ENCODE measurements around the gene BGN.

Gene BGN

GRCh38 chrX:153494541-153495361 lies at the start of gene BGN:
Gene BGN, plus strand, starts transcription at chrX:153494980. Its CDS starts 9,652 bp downstream, at chrX:153504632.
- DNase-seq = no peak

- no peak for DNase-seq
Measured at GRCh38 chrX:153445106-153445855, 49.5 kb upstream of the BGN start.

GRCh38 chrX:153445856-153446635 lies 48.7 kb upstream of the BGN start, which contains the start of gene TREX2:
Gene TREX2, minus strand, starts transcription at chrX:153446056. Its CDS starts 626 bp downstream, at chrX:153445430.
- no peak for DNase-seq

GRCh38 chrX:153446636-153446936 lies 48.2 kb upstream of the BGN start:
- no peak for DNase-seq

- DNase-seq = no peak
Measured at GRCh38 chrX:153446950-153447580, 47.7 kb upstream of the BGN start.

- DNase-seq = no peak
Measured at GRCh38 chrX:153447581-153447960, 47.2 kb upstream of the BGN start.

GRCh38 chrX:153448556-153449367 lies 46.0 kb upstream of the BGN start:
- no peak for DNase-seq

GRCh38 chrX:153449368-153450113 lies 45.2 kb upstream of the BGN start:
- no peak for DNase-seq

- DNase-seq = no peak
Measured at GRCh38 chrX:153450114-153450948, 44.4 kb upstream of the BGN start.

GRCh38 chrX:153450949-153451277 lies 43.9 kb upstream of the BGN start:
- no peak for DNase-seq

- DNase-seq = no peak
Measured at GRCh38 chrX:153454901-153455550, 39.8 kb upstream of the BGN start.

GRCh38 chrX:153455571-153455970 lies 39.2 kb upstream of the BGN start:
- no peak for DNase-seq

- no peak for DNase-seq
Measured at GRCh38 chrX:153456161-153456560, 38.6 kb upstream of the BGN start.

- DNase-seq = no peak
Measured at GRCh38 chrX:153456704-153457103, 38.1 kb upstream of the BGN start.

- no peak for DNase-seq
Measured at GRCh38 chrX:153457136-153457825, 37.5 kb upstream of the BGN start.

GRCh38 chrX:153457827-153458466 lies 36.8 kb upstream of the BGN start:
- DNase-seq = no peak

- no peak for DNase-seq
Measured at GRCh38 chrX:153458476-153458875, 36.3 kb upstream of the BGN start.

- DNase-seq = no peak
Measured at GRCh38 chrX:153459986-153460385, 34.8 kb upstream of the BGN start.

GRCh38 chrX:153460826-153461225 lies 34.0 kb upstream of the BGN start:
- peak; percentile 58 for DNase-seq
